GM12865 (cell line): Measurements from ENCODE around the gene CZIB.
A peak's percentile ranks its signal among the peaks of the same experiment; 100 is the strongest.

Experiments
- DNase-seq: peaks from one replicate; pipeline ENCODE4 v3.0.0; 2010; ENCODE audit warnings: low read depth
- H3K4me3 ChIP-seq: 2 replicates; pipeline ENCODE4 v1.5.1; 2011; ENCODE audit warnings: mild to moderate bottlenecking, low read depth, low read length, control low read depth
- CTCF ChIP-seq: IDR thresholded peaks from 2 replicates; pipeline ENCODE4 v1.5.1; 2011; ENCODE audit warnings: low read length, control low read depth, low read depth, inconsistent platforms; ENCODE audit not compliant: insufficient read depth; ENCODE audit errors: missing control alignments

Gene CZIB

GRCh38 chr1:53198241-53198651, 22.2 kb downstream of the CZIB start:
- no peak for TF ChIP-seq CTCF
- peak overlapping the region; percentile 79 for H3K4me3 ChIP-seq
- DNase-seq, result no peak

- DNase-seq, result no peak
- H3K4me3 ChIP-seq, result peak overlapping the region; percentile 79
- TF ChIP-seq CTCF, result no peak
Measured at GRCh38 chr1:53197291-53198200, 22.9 kb downstream of the CZIB start.

- peak within 1 kb of the TSS; percentile 79 for H3K4me3 ChIP-seq
- peak; percentile 95 for DNase-seq
- TF ChIP-seq CTCF, result no peak
Measured at GRCh38 chr1:53196485-53197290, 23.7 kb downstream of the CZIB start, which contains the start of gene CPT2. Gene CPT2 (plus strand): TSS chr1:53196824. CDS start chr1:53196944, 120 bp downstream.

GRCh38 chr1:53196017-53196484, 24.4 kb downstream of the CZIB start:
- no peak for TF ChIP-seq CTCF
- no peak for DNase-seq
- peak overlapping the region; percentile 79 for H3K4me3 ChIP-seq

GRCh38 chr1:53195246-53196016, 25.0 kb downstream of the CZIB start:
- DNase-seq, result no peak
- no peak for TF ChIP-seq CTCF
- H3K4me3 ChIP-seq, result no peak overlapping the region

GRCh38 chr1:53190210-53190611, 30.2 kb downstream of the CZIB start:
- DNase-seq, result no peak
- no peak for TF ChIP-seq CTCF
- H3K4me3 ChIP-seq, result no peak overlapping the region
